CD8-positive, alpha-beta memory T cell (primary cell): Measurements from ENCODE around the gene TRMT112. TPM values are rescaled to one million over a fixed set of nuclear protein-coding genes. Genes with fewer than 3 reads are reported as not detected.
"Not testable (repeated sequence)": the region's sequence is repeated elsewhere in the genome, so short reads cannot be mapped to it uniquely, and the experiment has no call there.

Source experiments
- CTCF ChIA-PET: fragments of 350-600 bp; sonication (Branson Sonifier 250); formaldehyde crosslinking; loops from one replicate; lab custom pipeline; 2021; ENCODE audit warnings: antibody characterized with exemption; lab: Charles Lee
- POLR2A ChIA-PET: fragments of 350-600 bp; sonication (Branson Sonifier 250); formaldehyde crosslinking; loops from one replicate; lab custom pipeline; 2021; ENCODE audit warnings: antibody characterized with exemption; lab: Charles Lee
- DNase-seq, 5 donors: peaks; one replicate each; pipeline versions ENCODE4 v3.0.0 to v3.0.0-alpha.2; 2020 to 2022; ENCODE audit warnings: mixed read lengths in 1 of 5
- H3K27ac ChIP-seq: one replicate; pipeline ENCODE4 v1.7.0; 2013; ENCODE audit warnings: low read depth, mild to moderate bottlenecking, low read length, moderate library complexity
- H3K27me3 ChIP-seq: 2 replicates; pipeline ENCODE4 v1.7.0; 2013; ENCODE audit warnings: low read length, mild to moderate bottlenecking; ENCODE audit not compliant: insufficient read depth, poor library complexity, severe bottlenecking
- H3K36me3 ChIP-seq: 2 replicates; pipeline ENCODE4 v1.7.0; 2013; ENCODE audit warnings: mild to moderate bottlenecking, low read length, moderate library complexity; ENCODE audit not compliant: insufficient read depth
- H3K4me1 ChIP-seq: 2 replicates; pipeline ENCODE4 v1.7.0; 2013; ENCODE audit warnings: mild to moderate bottlenecking, low read length, moderate library complexity; ENCODE audit not compliant: insufficient read depth
- H3K4me3 ChIP-seq: 2 replicates; pipeline ENCODE4 v1.7.0; 2013; ENCODE audit warnings: mild to moderate bottlenecking, low read length
- H3K9me3 ChIP-seq: 2 replicates; pipeline ENCODE4 v1.7.0; 2013; ENCODE audit warnings: mild to moderate bottlenecking, low read length
- H3K27ac Mint-ChIP-seq, 8 donors: one replicate each; pipeline ENCODE4 v1.8.0; 2020 to 2021; ENCODE audit warnings: mixed read lengths in 8 of 8, mild to moderate bottlenecking in 6 of 8, inconsistent platforms in 3 of 8, moderate library complexity in 3 of 8
- H3K27me3 Mint-ChIP-seq, 2 donors: one replicate each; pipeline ENCODE4 v1.8.0; 2020 to 2021; ENCODE audit warnings: mixed read lengths in 2 of 2, mild to moderate bottlenecking in 1 of 2, moderate library complexity in 1 of 2
- H3K36me3 Mint-ChIP-seq, 3 donors: one replicate each; pipeline ENCODE4 v1.8.0; 2020 to 2021; ENCODE audit warnings: mixed read lengths in 3 of 3, inconsistent platforms in 1 of 3, mild to moderate bottlenecking in 1 of 3
- H3K4me1 Mint-ChIP-seq, 3 donors: one replicate each; pipeline ENCODE4 v1.8.0; 2020 to 2021; ENCODE audit warnings: mixed read lengths in 3 of 3, inconsistent platforms in 1 of 3, mild to moderate bottlenecking in 1 of 3
- H3K4me3 Mint-ChIP-seq, 7 donors: one replicate each; pipeline ENCODE4 v1.8.0; 2020 to 2021; ENCODE audit warnings: mixed read lengths in 7 of 7, mild to moderate bottlenecking in 6 of 7, moderate library complexity in 4 of 7, inconsistent platforms in 2 of 7
- H3K9me3 Mint-ChIP-seq, 5 donors: one replicate each; pipeline ENCODE4 v1.8.0; 2020 to 2022; ENCODE audit warnings: mixed read lengths in 5 of 5, mild to moderate bottlenecking in 3 of 5, moderate library complexity in 2 of 5, inconsistent platforms in 1 of 5
- polyA plus RNA-seq: library from polyadenylated mRNA; unstranded; fragments of 300-500 nt; fragmentation: Illumina TruSeq; gene quantifications from one replicate; pipeline ENCODE4 v1.2.3, GENCODE V29; 2021
- total RNA-seq, 2 experiments: library from RNA; stranded (reverse); gene quantifications; one replicate each; pipeline ENCODE4 v1.2.3, GENCODE V29; 2021

The TRMT112 gene
- total and polyA plus RNA-seq, 3 experiments from 2014 or later: 327 to 467 (median 332) TPM

GRCh38 chr11:64327375-64327774 is 10.0 kb upstream of the TRMT112 start:
- Histone ChIP-seq H3K27me3 (no peaks in the 10 kb centered on the region), H3K9me3 (no peaks in the 10 kb centered on the region), H3K27ac (no peak overlapping the region), H3K36me3 (no peaks in the 10 kb centered on the region), H3K4me1 (peaks cover 12% of the 10 kb centered on the region), H3K4me3 (no peak overlapping the region)
- ChIA-PET POLR2A (interaction anchor here (1.0 kb wide), 1 partner anchor 10 kb away, joined by 3 read pairs; the partner anchor contains the start of genes PRDX5 and TRMT112), CTCF (interaction anchor here (1.0 to 1.1 kb wide), 2 partner anchors 9 to 12 kb away, joined by 3 to 5 read pairs; partner anchors contain the start of genes CCDC88B and PRDX5)
- peaks cover 7 to 10% (median 9%) of the 10 kb centered on the region in 3 donors for H3K4me1 Mint-ChIP-seq
- no peaks in the 10 kb centered on the region for H3K27me3 Mint-ChIP-seq
- no peak for DNase-seq
- H3K36me3 Mint-ChIP-seq: peaks cover 0 to 3% (median 0%) of the 10 kb centered on the region in 3 donors
- no peak overlapping the region for H3K4me3 Mint-ChIP-seq
- peak overlapping the region in 2 of 8 donors; percentile 31 to 36 for H3K27ac Mint-ChIP-seq
- H3K9me3 Mint-ChIP-seq: no peaks in the 10 kb centered on the region

- H3K4me3 Mint-ChIP-seq: no peak overlapping the region
- CTCF ChIA-PET: no interaction called here
These were observed 7.5 kb upstream of the TRMT112 start for GRCh38 chr11:64324692-64325469.

GRCh38 chr11:64323984-64324383 is 6.6 kb upstream of the TRMT112 start:
- not testable (repeated sequence) for H3K9me3 Mint-ChIP-seq, H3K36me3 ChIP-seq, H3K4me1 ChIP-seq, H3K9me3 ChIP-seq, H3K27ac ChIP-seq, H3K27me3 ChIP-seq, H3K4me3 ChIP-seq, DNase-seq, H3K27me3 Mint-ChIP-seq
- CTCF ChIA-PET: interaction anchor here (2.5 kb wide), 1 partner anchor 8 kb away, joined by 10 read pairs; no protein-coding TSS in a partner anchor
- H3K4me3 Mint-ChIP-seq: peak overlapping the region in 1 of 7 donors; percentile 64
- POLR2A ChIA-PET: interaction anchor here (0.6 kb wide), 1 partner anchor 17 kb away, joined by 4 read pairs; no protein-coding TSS in a partner anchor
- peak overlapping the region in 2 of 8 donors; percentile 38 to 73 for H3K27ac Mint-ChIP-seq
- peaks cover 4 to 26% (median 4%) of the 10 kb centered on the region in 3 donors for H3K36me3 Mint-ChIP-seq
- H3K4me1 Mint-ChIP-seq: peaks cover 4 to 17% (median 5%) of the 10 kb centered on the region in 3 donors

More at GRCh38 chr11:64324692-64325469, 7.5 kb upstream of the TRMT112 start:
- Histone ChIP-seq H3K27me3 (no peaks in the 10 kb centered on the region), H3K4me1 (no peaks in the 10 kb centered on the region), H3K27ac (no peak overlapping the region), H3K4me3 (no peak overlapping the region), H3K36me3 (no peaks in the 10 kb centered on the region), H3K9me3 (no peaks in the 10 kb centered on the region)
- Mint-ChIP-seq H3K36me3 (peaks cover 4 to 23% (median 4%) of the 10 kb centered on the region in 3 donors), H3K4me1 (peaks cover 0 to 9% (median 0%) of the 10 kb centered on the region in 3 donors), H3K27ac (no peak overlapping the region), H3K9me3 (no peaks in the 10 kb centered on the region), H3K27me3 (no peaks in the 10 kb centered on the region)
- DNase-seq: no peak
- POLR2A ChIA-PET: interaction anchor here (0.6 kb wide), 1 partner anchor 17 kb away, joined by 4 read pairs; no protein-coding TSS in a partner anchor

GRCh38 chr11:64323373-64323772 is 6.0 kb upstream of the TRMT112 start:
- H3K9me3 ChIP-seq: no peaks in the 10 kb centered on the region
- peak overlapping the region in 2 of 8 donors; percentile 73 to 81 for H3K27ac Mint-ChIP-seq
- H3K4me3 ChIP-seq: no peak overlapping the region
- no peak for DNase-seq
- H3K27ac ChIP-seq: no peak overlapping the region
- H3K36me3 Mint-ChIP-seq: peaks cover 4 to 26% (median 4%) of the 10 kb centered on the region in 3 donors
- H3K4me3 Mint-ChIP-seq: peak overlapping the region in 1 of 7 donors; percentile 64
- H3K36me3 ChIP-seq: no peaks in the 10 kb centered on the region
- no peaks in the 10 kb centered on the region for H3K27me3 Mint-ChIP-seq
- H3K4me1 ChIP-seq: peaks cover 6% of the 10 kb centered on the region
- CTCF ChIA-PET: interaction anchor here (2.5 kb wide), 1 partner anchor 8 kb away, joined by 10 read pairs; no protein-coding TSS in a partner anchor
- H3K9me3 Mint-ChIP-seq: no peaks in the 10 kb centered on the region
- POLR2A ChIA-PET: interaction anchor here (0.5 kb wide), 1 partner anchor 135 kb away, joined by 3 read pairs; no protein-coding TSS in a partner anchor
- no peaks in the 10 kb centered on the region for H3K27me3 ChIP-seq
- H3K4me1 Mint-ChIP-seq: peaks cover 7 to 21% (median 8%) of the 10 kb centered on the region in 3 donors

GRCh38 chr11:64322925-64323260 is 5.5 kb upstream of the TRMT112 start:
- no peaks in the 10 kb centered on the region for H3K9me3 Mint-ChIP-seq
- Histone ChIP-seq H3K9me3 (no peaks in the 10 kb centered on the region), H3K4me3 (no peak overlapping the region), H3K36me3 (no peaks in the 10 kb centered on the region), H3K4me1 (peaks cover 6% of the 10 kb centered on the region), H3K27ac (no peak overlapping the region), H3K27me3 (no peaks in the 10 kb centered on the region)
- peaks cover 0 to under 1% of the 10 kb centered on the region in 2 donors for H3K27me3 Mint-ChIP-seq
- ChIA-PET POLR2A (interaction anchor here (0.5 kb wide), 1 partner anchor 135 kb away, joined by 3 read pairs; no protein-coding TSS in a partner anchor), CTCF (interaction anchor here (2.5 kb wide), 1 partner anchor 9 kb away, joined by 10 read pairs; no protein-coding TSS in a partner anchor)
- no peak for DNase-seq
- no peak overlapping the region for H3K4me3 Mint-ChIP-seq
- peaks cover 10 to 26% (median 13%) of the 10 kb centered on the region in 3 donors for H3K4me1 Mint-ChIP-seq
- H3K27ac Mint-ChIP-seq: peak overlapping the region in 1 of 8 donors; percentile 88
- H3K36me3 Mint-ChIP-seq: peaks cover 4 to 31% (median 4%) of the 10 kb centered on the region in 3 donors

- peak overlapping the region in 1 of 7 donors; percentile 78 for H3K4me3 Mint-ChIP-seq
- POLR2A ChIA-PET: no interaction called here
- peaks cover 0 to 7% of the 10 kb centered on the region in 2 donors for H3K27me3 Mint-ChIP-seq
- H3K4me1 Mint-ChIP-seq: peaks cover 24 to 37% (median 24%) of the 10 kb centered on the region in 3 donors
- Histone ChIP-seq H3K4me3 (no peak overlapping the region), H3K4me1 (peaks cover 10% of the 10 kb centered on the region), H3K27ac (no peak overlapping the region), H3K9me3 (no peaks in the 10 kb centered on the region), H3K27me3 (no peaks in the 10 kb centered on the region), H3K36me3 (no peaks in the 10 kb centered on the region)
- H3K9me3 Mint-ChIP-seq: no peaks in the 10 kb centered on the region
- no peak for DNase-seq
- H3K27ac Mint-ChIP-seq: peak overlapping the region in 2 of 8 donors; percentile 40 to 50
- H3K36me3 Mint-ChIP-seq: peaks cover 4 to 44% (median 4%) of the 10 kb centered on the region in 3 donors
- CTCF ChIA-PET: interaction anchor here (2.5 kb wide), 1 partner anchor 10 kb away, joined by 10 read pairs; no protein-coding TSS in a partner anchor
These were observed 4.2 kb upstream of the TRMT112 start for GRCh38 chr11:64321533-64321932.

- no peaks in the 10 kb centered on the region for H3K27me3 ChIP-seq
- no peak for DNase-seq
- CTCF ChIA-PET: no interaction called here
- no peaks in the 10 kb centered on the region for H3K36me3 ChIP-seq
- Mint-ChIP-seq H3K27ac (peak overlapping the region in 6 of 8 donors; percentile 18 to 79 (median 51)), H3K4me1 (peaks cover 26 to 41% (median 27%) of the 10 kb centered on the region in 3 donors), H3K4me3 (peak overlapping the region in 2 of 7 donors; percentile 11 to 78), H3K36me3 (peaks cover 4 to 47% (median 4%) of the 10 kb centered on the region in 3 donors), H3K27me3 (peaks cover 0 to 7% of the 10 kb centered on the region in 2 donors), H3K9me3 (no peaks in the 10 kb centered on the region)
- no peak overlapping the region for H3K27ac ChIP-seq
- no peak overlapping the region for H3K4me3 ChIP-seq
- peaks cover 14% of the 10 kb centered on the region for H3K4me1 ChIP-seq
- no peaks in the 10 kb centered on the region for H3K9me3 ChIP-seq
- POLR2A ChIA-PET: no interaction called here
These were observed 3.7 kb upstream of the TRMT112 start for GRCh38 chr11:64321026-64321425.
